ENCODE measurements around the gene TXNL4B.
"Not testable (repeated sequence)": the region's sequence is repeated elsewhere in the genome, so short reads cannot be mapped to it uniquely, and the experiment has no call there.

The TXNL4B gene

GRCh38 chr16:72072514-72073342, 20.7 kb downstream of the TXNL4B start:
- no peak for DNase-seq

GRCh38 chr16:72068930-72069329, 24.5 kb downstream of the TXNL4B start:
- no peak for DNase-seq

DNA sequence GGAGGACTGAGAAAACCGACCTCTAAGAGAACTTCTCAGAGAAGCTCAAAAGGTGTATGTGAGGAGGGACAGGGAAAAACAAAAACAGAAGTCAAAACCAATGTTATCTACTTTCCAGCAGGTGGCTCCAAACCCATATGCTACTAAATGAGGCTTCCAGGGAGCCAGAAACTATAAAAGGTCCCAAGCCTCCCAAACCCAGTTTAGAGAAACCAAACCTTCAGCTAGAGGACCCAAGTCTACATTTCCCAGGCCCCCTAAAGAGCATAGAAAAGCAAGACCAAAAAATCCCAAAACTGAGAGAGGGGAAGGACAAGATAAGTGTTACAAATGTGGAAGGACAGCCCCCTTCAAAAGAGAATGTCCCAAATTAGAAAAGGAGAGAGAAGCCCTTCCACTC, 26.7 kb downstream of the TXNL4B start:
- peak; percentile 21 to 60 (median 51) for DNase-seq

- no peak for DNase-seq
Observed at GRCh38 chr16:72064361-72064894, 29.0 kb downstream of the TXNL4B start.

GRCh38 chr16:72061564-72061963, 31.9 kb downstream of the TXNL4B start:
- no peak for DNase-seq

DNA sequence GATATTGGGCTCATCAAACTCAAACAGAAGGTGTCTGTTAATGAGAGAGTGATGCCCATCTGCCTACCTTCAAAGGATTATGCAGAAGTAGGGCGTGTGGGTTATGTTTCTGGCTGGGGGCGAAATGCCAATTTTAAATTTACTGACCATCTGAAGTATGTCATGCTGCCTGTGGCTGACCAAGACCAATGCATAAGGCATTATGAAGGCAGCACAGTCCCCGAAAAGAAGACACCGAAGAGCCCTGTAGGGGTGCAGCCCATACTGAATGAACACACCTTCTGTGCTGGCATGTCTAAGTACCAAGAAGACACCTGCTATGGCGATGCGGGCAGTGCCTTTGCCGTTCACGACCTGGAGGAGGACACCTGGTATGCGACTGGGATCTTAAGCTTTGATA, 33.0 kb downstream of the TXNL4B start:
- DNase-seq: no peak

DNA sequence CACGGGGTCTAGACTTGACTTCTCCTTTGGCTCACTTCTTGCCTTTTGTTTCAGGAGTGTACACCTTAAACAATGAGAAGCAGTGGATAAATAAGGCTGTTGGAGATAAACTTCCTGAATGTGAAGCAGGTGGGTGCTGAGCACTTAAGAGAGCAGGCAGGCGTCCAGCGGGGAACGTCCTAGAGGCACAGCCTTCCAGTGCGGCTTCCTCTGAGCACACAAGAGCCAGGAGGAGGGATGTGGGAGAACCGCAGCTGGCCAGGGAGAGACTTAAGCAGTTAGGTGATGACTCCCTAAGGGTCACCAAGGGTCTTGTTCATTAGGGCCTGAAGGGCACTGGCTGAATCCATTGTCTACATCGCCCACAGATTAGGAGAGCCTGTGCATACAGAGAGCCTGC, 34.4 kb downstream of the TXNL4B start:
- not testable (repeated sequence) for DNase-seq

GRCh38 chr16:72057313-72057712, 36.1 kb downstream of the TXNL4B start:
- not testable (repeated sequence) for DNase-seq

- DNase-seq: no peak
Observed at GRCh38 chr16:72055911-72056310, 37.5 kb downstream of the TXNL4B start.

- DNase-seq: peak in 2 of 4 experiments; percentile 7 to 23
Observed at GRCh38 chr16:72054254-72054847, 39.1 kb downstream of the TXNL4B start, which contains the start of gene HP. HP (plus strand) TSS chr16:72054505; CDS start chr16:72054653, 148 bp downstream.

- peak; percentile 46 to 86 (median 63) for DNase-seq
Observed at GRCh38 chr16:72051818-72052217, 41.6 kb downstream of the TXNL4B start.

GRCh38 chr16:72050769-72051464, 42.5 kb downstream of the TXNL4B start:
- peak in 3 of 4 experiments; percentile 38 to 45 (median 42) for DNase-seq

- DNase-seq: no peak
Observed at GRCh38 chr16:72049110-72049509, 44.3 kb downstream of the TXNL4B start.

GRCh38 chr16:72044825-72045359, 48.5 kb downstream of the TXNL4B start:
- DNase-seq: no peak

- DNase-seq: no peak
Observed at GRCh38 chr16:72044296-72044695, 49.1 kb downstream of the TXNL4B start.

GRCh38 chr16:72043539-72043938, 49.9 kb downstream of the TXNL4B start:
- no peak for DNase-seq

DNA sequence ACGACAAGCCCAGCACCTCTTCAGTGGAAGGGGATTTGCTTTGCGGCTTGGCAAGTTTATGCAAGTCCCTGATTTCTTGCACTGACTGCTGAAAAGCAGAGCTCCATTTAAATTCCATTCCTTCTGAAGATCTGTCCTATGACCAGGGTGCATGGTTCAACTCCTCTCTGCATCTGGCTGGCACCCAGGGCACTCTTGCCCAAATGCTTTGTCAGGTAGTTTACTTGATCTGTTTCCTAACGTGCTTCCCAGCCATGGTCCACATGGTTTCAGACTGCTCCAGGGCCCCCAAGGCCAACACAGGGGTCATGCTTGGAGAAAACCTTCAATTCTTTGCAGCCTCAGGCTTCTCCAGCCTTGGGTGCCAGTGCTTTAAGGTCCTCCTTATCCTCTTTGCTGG, 50.4 kb downstream of the TXNL4B start:
- no peak for DNase-seq

GRCh38 chr16:72042157-72042660, 51.2 kb downstream of the TXNL4B start:
- no peak for DNase-seq

- no peak for DNase-seq
Observed at GRCh38 chr16:72036098-72036497, 57.3 kb downstream of the TXNL4B start.

Measured in suppressor macrophage (primary cell).